NCI-H2227 (cell line): Measurements from ENCODE around the gene COQ8B.
"Not testable (repeated sequence)": the region's sequence is repeated elsewhere in the genome, so short reads cannot be mapped to it uniquely, and the experiment has no call there.

Source experiments
- DNase-seq: peaks from one replicate; lab custom pipeline; 2025; ENCODE audit not compliant: unreplicated experiment; lab: John Stamatoyannopoulos, UW

Gene COQ8B

GRCh38 chr19:40742477-40742876 is 25.8 kb upstream of the COQ8B start:
- no peak for DNase-seq

- DNase-seq, result no peak
Observed at GRCh38 chr19:40741527-40742390, 25.1 kb upstream of the COQ8B start.

- peak; percentile 77 for DNase-seq
Observed at GRCh38 chr19:40740747-40741146, 24.1 kb upstream of the COQ8B start.

GRCh38 chr19:40739871-40740703 is 23.4 kb upstream of the COQ8B start:
- no peak for DNase-seq

GRCh38 chr19:40739030-40739839 is 22.5 kb upstream of the COQ8B start:
- no peak for DNase-seq

GRCh38 chr19:40737102-40737644 is 20.5 kb upstream of the COQ8B start:
- DNase-seq, result no peak

GRCh38 chr19:40736661-40737060 is 20.0 kb upstream of the COQ8B start:
- no peak for DNase-seq

- no peak for DNase-seq
Observed at GRCh38 chr19:40735013-40735771, 18.5 kb upstream of the COQ8B start.

GRCh38 chr19:40733149-40733548 is 16.5 kb upstream of the COQ8B start:
- DNase-seq, result no peak

- not testable (repeated sequence) for DNase-seq
Observed at GRCh38 chr19:40732304-40732703, 15.6 kb upstream of the COQ8B start.

GRCh38 chr19:40730065-40730464 is 13.4 kb upstream of the COQ8B start:
- not testable (repeated sequence) for DNase-seq

- DNase-seq, result no peak
Observed at GRCh38 chr19:40726279-40726678, 9.6 kb upstream of the COQ8B start.

GRCh38 chr19:40724855-40725254 is 8.2 kb upstream of the COQ8B start:
- DNase-seq, result no peak

GRCh38 chr19:40724315-40724714 is 7.6 kb upstream of the COQ8B start:
- no peak for DNase-seq

GRCh38 chr19:40723661-40724254 is 7.1 kb upstream of the COQ8B start:
- no peak for DNase-seq

- no peak for DNase-seq
Observed at GRCh38 chr19:40721936-40722661, 5.4 kb upstream of the COQ8B start.

GRCh38 chr19:40721140-40721486 is 4.4 kb upstream of the COQ8B start:
- no peak for DNase-seq

- DNase-seq, result no peak
Observed at GRCh38 chr19:40719414-40719894, 2.8 kb upstream of the COQ8B start.

GRCh38 chr19:40718774-40719391 is 2.2 kb upstream of the COQ8B start:
- no peak for DNase-seq
